ENCODE results near the gene BACH2. TPM values are rescaled to one million over a fixed set of nuclear protein-coding genes. Genes with fewer than 3 reads are reported as not detected.

Gene BACH2
- total and polyA plus RNA-seq, 12 donors: 0.16 to 4.7 (median 2.4) TPM

DNA sequence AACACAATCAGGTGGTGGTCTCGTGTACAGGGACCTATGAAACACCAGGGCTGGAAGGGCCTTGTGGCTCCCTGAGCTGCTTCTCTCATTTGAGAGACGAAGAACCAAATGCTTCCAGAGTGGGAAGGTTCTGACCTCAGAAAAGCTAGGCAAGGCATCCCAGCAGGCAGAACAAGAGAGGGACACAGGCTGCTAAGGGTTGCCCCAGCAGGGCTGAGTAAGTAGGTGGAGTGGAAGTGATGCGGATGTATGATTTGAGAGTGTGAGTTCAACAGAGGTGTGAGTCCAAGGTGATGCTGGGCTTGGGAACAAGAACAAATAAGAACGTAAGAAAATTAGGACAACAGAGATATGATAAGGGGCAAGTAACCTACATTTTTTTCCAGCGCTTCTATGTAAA is 147.8 kb downstream of the BACH2 start:
- peaks cover 0 to 5% (median 0%) of the 10 kb centered on the region in 9 donors for H3K4me1 ChIP-seq
- intact Hi-C loops (cut with DNase I): no loop called here
- TF ChIP-seq, protein P1, sequence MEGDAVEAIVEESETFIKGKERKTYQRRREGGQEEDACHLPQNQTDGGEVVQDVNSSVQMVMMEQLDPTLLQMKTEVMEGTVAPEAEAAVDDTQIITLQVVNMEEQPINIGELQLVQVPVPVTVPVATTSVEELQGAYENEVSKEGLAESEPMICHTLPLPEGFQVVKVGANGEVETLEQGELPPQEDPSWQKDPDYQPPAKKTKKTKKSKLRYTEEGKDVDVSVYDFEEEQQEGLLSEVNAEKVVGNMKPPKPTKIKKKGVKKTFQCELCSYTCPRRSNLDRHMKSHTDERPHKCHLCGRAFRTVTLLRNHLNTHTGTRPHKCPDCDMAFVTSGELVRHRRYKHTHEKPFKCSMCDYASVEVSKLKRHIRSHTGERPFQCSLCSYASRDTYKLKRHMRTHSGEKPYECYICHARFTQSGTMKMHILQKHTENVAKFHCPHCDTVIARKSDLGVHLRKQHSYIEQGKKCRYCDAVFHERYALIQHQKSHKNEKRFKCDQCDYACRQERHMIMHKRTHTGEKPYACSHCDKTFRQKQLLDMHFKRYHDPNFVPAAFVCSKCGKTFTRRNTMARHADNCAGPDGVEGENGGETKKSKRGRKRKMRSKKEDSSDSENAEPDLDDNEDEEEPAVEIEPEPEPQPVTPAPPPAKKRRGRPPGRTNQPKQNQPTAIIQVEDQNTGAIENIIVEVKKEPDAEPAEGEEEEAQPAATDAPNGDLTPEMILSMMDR (IDR thresholded peaks at IDR 0.05): no peak
- DNase-seq (no peak), ATAC-seq (no peak)
- H3K9me3 ChIP-seq: no peaks in the 10 kb centered on the region
- WGBS, 2 donors: 91 to 92% methylated on average over 5 of the region's 5 CpGs
- H3K4me3 ChIP-seq: no peak overlapping the region
- H3K36me3 ChIP-seq: no peaks in the 10 kb centered on the region
- no peaks in the 10 kb centered on the region for H3K27me3 ChIP-seq
- no peak overlapping the region for H3K27ac ChIP-seq

DNA sequence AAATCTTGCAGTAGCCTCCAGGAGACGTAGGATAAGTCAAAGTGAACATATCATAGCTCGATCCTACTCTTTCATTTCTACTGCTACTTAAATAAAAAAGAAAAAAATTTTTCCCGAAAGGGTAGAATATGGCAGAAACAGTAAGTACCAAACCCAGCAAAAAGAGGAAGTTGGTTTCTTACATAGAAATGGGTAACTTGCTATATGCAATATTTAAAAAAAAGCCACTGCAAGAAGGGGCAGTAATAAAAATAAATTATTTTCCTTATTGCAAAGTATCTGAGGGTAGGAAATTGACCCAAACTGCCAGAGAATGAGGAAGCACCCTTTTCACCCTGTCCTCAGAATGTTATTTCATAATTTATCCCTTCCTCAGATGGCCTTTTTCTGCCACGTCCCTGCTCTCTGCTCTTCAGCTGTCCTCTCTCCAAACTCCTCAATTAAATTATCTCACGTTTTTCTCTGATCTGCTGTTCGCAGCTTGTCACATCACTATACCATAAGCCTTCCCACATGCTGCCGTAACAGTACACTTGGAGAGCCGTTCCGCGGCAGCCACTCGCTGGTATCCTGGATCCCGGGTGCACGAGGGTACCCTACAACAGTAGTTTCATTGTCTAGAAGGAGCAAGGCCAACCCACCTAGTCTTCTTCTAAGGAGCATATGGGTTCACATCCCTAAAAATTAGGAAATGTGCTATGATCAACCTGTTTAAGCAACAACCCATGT is 149.6 kb downstream of the BACH2 start:
- TF ChIP-seq, protein P1 (IDR thresholded peaks at IDR 0.05): no peak
- Histone ChIP-seq H3K9me3 (no peaks in the 10 kb centered on the region), H3K4me3 (no peak overlapping the region), H3K27me3 (no peaks in the 10 kb centered on the region), H3K4me1 (peaks cover 0 to 5% (median 0%) of the 10 kb centered on the region in 9 donors), H3K27ac (no peak overlapping the region), H3K36me3 (no peaks in the 10 kb centered on the region)
- intact Hi-C loops (cut with DNase I): no loop called here
- no peak for DNase-seq
- 85 to 89% methylated on average over 13 of the region's 13 CpGs for WGBS, 2 donors
- no peak for ATAC-seq

DNA sequence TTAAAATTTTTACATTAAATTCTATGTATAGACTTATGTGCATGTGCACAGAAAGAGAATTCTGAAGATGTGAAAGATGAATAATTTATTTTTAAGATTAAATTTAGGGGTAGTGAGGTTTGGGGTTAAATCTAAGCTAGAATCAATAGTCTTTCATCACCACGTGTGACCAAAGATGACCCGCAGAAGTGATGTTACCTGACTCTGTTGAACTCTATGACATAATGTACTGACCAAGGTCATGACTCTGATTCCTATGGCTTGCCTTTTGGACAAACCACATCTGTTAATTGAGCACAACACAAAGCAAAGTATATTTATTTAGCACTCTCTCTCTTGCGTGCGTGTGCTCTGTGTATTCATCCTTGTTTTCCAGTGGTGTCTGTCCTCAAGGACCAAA is 150.6 kb downstream of the BACH2 start:
- intact Hi-C loops (cut with DNase I): no loop called here
- H3K36me3 ChIP-seq: no peaks in the 10 kb centered on the region
- no peak for DNase-seq
- no peak overlapping the region for H3K27ac ChIP-seq
- no peaks in the 10 kb centered on the region for H3K9me3 ChIP-seq
- TF ChIP-seq, protein P1 (IDR thresholded peaks at IDR 0.05): no peak
- no peaks in the 10 kb centered on the region for H3K27me3 ChIP-seq
- no peak overlapping the region for H3K4me3 ChIP-seq
- H3K4me1 ChIP-seq: peaks cover 0 to 5% (median 0%) of the 10 kb centered on the region in 9 donors
- no peak for ATAC-seq
- WGBS, 2 donors: 95% methylated on average over 4 of the region's 4 CpGs

DNA sequence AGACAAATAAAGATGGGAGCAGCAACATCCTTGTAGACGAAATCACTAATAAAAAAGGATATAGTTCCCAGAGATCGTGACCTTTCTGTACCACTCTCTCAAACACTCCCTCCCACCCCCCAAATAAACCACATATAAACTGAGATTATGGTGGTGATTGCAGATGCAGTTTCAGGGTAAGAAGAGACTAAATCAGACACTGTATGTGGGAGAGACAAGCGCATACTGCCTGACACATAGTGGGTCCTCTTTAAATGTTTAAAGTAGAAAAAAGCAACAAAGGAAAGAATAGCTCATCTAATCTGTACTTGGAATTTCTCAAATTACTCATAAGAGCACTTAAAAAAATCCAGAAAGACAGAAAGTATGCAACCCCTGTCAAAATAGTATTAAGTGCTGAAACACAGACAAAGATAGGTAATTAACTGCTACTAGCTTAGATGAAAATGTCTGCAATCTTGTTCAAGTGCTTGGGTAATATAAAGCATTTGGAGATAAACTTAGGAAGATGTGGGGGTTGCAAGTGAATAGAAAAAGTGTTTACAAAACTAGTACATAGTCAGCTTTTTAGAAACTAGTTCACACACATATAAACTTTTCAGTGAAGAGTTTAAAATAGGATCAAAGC is 151.6 kb downstream of the BACH2 start:
- TF ChIP-seq, protein P1 (IDR thresholded peaks at IDR 0.05): no peak
- ATAC-seq: no peak
- Histone ChIP-seq H3K4me1 (peaks cover 0 to 5% (median 0%) of the 10 kb centered on the region in 9 donors), H3K4me3 (no peak overlapping the region), H3K36me3 (no peaks in the 10 kb centered on the region), H3K27me3 (no peaks in the 10 kb centered on the region), H3K27ac (no peak overlapping the region), H3K9me3 (no peaks in the 10 kb centered on the region)
- intact Hi-C loops (cut with DNase I): no loop called here
- no peak for DNase-seq
- 95 to 97% methylated on average over 3 of the region's 3 CpGs for WGBS, 2 donors

Data from heart right ventricle (tissue), 16 donors.